CD4-positive, alpha-beta T cell (primary cell): ENCODE results near the gene CD46. TPM values are rescaled to one million over a fixed set of nuclear protein-coding genes. Genes with fewer than 3 reads are reported as not detected.

Experiments used
- ATAC-seq: fragments of 200-7000 bp; cut with Tn5 transposase; one replicate; pipeline ENCODE4 v1.10.0; 2022; ENCODE audit warnings: mild to moderate bottlenecking; ENCODE audit not compliant: poor library complexity
- CTCF ChIA-PET: fragments of 350-600 bp; sonication (Branson Sonifier 250); formaldehyde crosslinking; loops from one replicate; lab custom pipeline; 2021; ENCODE audit warnings: antibody characterized with exemption, inconsistent platforms; lab: Charles Lee
- POLR2A ChIA-PET: fragments of 350-600 bp; sonication (Branson Sonifier 250); formaldehyde crosslinking; loops from one replicate; lab custom pipeline; 2021; ENCODE audit warnings: antibody characterized with exemption, inconsistent platforms; lab: Charles Lee
- DNase-seq, 14 experiments: peaks; one replicate each; pipeline ENCODE4 v3.0.0-alpha.2; 2013 to 2020; ENCODE audit warnings: mixed read lengths in 2 of 14
- H3K27ac ChIP-seq, 2 donors: one replicate each; pipeline versions ENCODE4 v1.5.1 to v1.7.0; 2013; ENCODE audit warnings: low read length in 2 of 2, low read depth in 1 of 2, mild to moderate bottlenecking in 1 of 2
- H3K27me3 ChIP-seq, 2 experiments: 1 replicate in 1 of 2; 2 replicates in 1 of 2; pipeline versions ENCODE4 v1.6.1 to v1.7.0; 2013; ENCODE audit warnings: low read length in 2 of 2, control low read depth in 1 of 2, mild to moderate bottlenecking in 1 of 2, moderate library complexity in 1 of 2; ENCODE audit not compliant: insufficient read depth in 2 of 2, control insufficient read depth in 1 of 2
- H3K36me3 ChIP-seq: one replicate; pipeline ENCODE4 v1.6.1; 2013; ENCODE audit warnings: low read length, control low read depth; ENCODE audit not compliant: insufficient read depth
- H3K4me1 ChIP-seq: one replicate; pipeline ENCODE4 v1.6.1; 2013; ENCODE audit warnings: low read length, control low read depth; ENCODE audit not compliant: insufficient read depth
- H3K4me3 ChIP-seq: one replicate; pipeline ENCODE4 v1.5.1; 2013; ENCODE audit warnings: mild to moderate bottlenecking, low read length, moderate library complexity
- H3K9me3 ChIP-seq, 2 experiments: 1 replicate in 1 of 2; 2 replicates in 1 of 2; pipeline versions ENCODE4 v1.6.1 to v1.7.0; 2013; ENCODE audit warnings: low read length in 2 of 2, mild to moderate bottlenecking in 2 of 2, control low read depth in 1 of 2, moderate library complexity in 1 of 2; ENCODE audit not compliant: control insufficient read depth in 1 of 2, insufficient read depth in 1 of 2
- H3K27ac Mint-ChIP-seq: one replicate; pipeline ENCODE4 v1.8.0; 2020; ENCODE audit warnings: mixed read lengths
- H3K27me3 Mint-ChIP-seq: one replicate; pipeline ENCODE4 v1.8.0; 2021; ENCODE audit warnings: mixed read lengths
- H3K36me3 Mint-ChIP-seq: one replicate; pipeline ENCODE4 v1.8.0; 2021; ENCODE audit warnings: low read depth, mixed read lengths
- H3K4me1 Mint-ChIP-seq: one replicate; pipeline ENCODE4 v1.8.0; 2021; ENCODE audit warnings: low read depth, mixed read lengths
- H3K4me3 Mint-ChIP-seq: one replicate; pipeline ENCODE4 v1.8.0; 2020; ENCODE audit warnings: mild to moderate bottlenecking, mixed read lengths
- H3K9me3 Mint-ChIP-seq: one replicate; pipeline ENCODE4 v1.8.0; 2020; ENCODE audit warnings: mixed read lengths
- intact Hi-C, 2 experiments: fragments of 100-400 bp; cut with DNase I in 1 of 2; cut with micrococcal nuclease in 1 of 2; formaldehyde crosslinking; loops; one replicate each; pipeline versions ENCODE4 v1.15.1 to v1.9.0; 2023 to 2025; cut with DNase I, micrococcal nuclease
- total RNA-seq, 174 experiments: library from RNA in 2 of 174; stranded (reverse) in 2 of 174; gene quantifications; one replicate each; pipeline ENCODE4 v1.2.3 and lab custom pipeline; 2021 to 2026
- TF ChIP-seq, protein P1 (sequence below): fragments of 200-600 bp; IDR thresholded peaks from one replicate; pipeline ENCODE4 v1.8.0; 2022; ENCODE audit warnings: antibody characterized with exemption, mild to moderate bottlenecking

The CD46 gene
- total RNA-seq, 2 experiments from 2014 or later = 111 to 115 TPM

DNA sequence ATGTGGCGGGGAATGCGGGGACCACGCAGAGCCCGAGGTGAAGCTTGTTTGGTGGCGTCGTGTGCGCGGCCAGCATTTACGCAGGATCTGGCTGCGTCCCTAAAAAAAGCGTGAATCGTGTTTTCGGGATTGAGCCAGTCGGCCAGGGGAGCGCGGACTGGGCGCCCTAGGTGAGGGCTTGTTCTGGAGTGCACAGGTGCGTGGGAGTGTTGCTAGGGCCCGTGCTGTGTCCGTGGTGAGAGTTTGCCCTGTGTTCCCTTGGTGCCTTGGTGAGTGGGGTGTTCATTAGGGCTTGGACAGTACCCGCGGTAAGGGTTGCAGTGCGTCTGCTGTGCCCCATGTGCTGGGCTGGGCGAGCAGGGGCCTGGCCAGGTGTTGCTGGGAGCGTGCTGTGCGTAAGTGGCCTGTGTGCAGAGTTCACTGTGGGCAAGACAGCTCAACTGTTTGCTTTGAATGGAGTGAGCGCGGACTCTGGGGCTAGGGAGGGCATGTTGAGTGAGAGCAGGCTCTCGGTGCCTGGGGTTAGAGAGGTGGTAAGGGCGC, 673 bp downstream of the CD46 start:
- Histone ChIP-seq H3K36me3 (peaks cover 7% of the 10 kb centered on the region), H3K27me3 (no peaks in the 10 kb centered on the region), H3K27ac (peak overlapping the region; percentile 66 to 78), H3K4me1 (peaks cover 35% of the 10 kb centered on the region), H3K9me3 (no peaks in the 10 kb centered on the region), H3K4me3 (peak overlapping the region; percentile 97)
- DNase-seq (peak in 2 of 14 experiments; percentile 12 to 21), ATAC-seq (peak; percentile 7)
- peaks cover 40% of the 10 kb centered on the region for H3K36me3 Mint-ChIP-seq
- peak overlapping the region; percentile 95 for H3K4me3 Mint-ChIP-seq
- H3K4me1 Mint-ChIP-seq = peaks cover 83% of the 10 kb centered on the region
- intact Hi-C loops = loop anchor here (5.0 to 10.0 kb wide), 4 partner anchors 45 to 698 kb away; partner anchors contain the start of genes CD55 (in 1 of the 2), PFKFB2 (in 1 of the 2) and YOD1 (in 1 of the 2)
- CTCF ChIA-PET = interaction anchor here (0.7 to 1.5 kb wide), 3 partner anchors 46 to 133 kb away, joined by 3 read pairs; no protein-coding TSS in a partner anchor
- no peaks in the 10 kb centered on the region for H3K27me3 Mint-ChIP-seq
- H3K9me3 Mint-ChIP-seq = no peaks in the 10 kb centered on the region
- POLR2A ChIA-PET = interaction anchor here (1.0 to 2.5 kb wide), 4 partner anchors 71 to 211 kb away, joined by 3 to 11 read pairs (median 6); no protein-coding TSS in a partner anchor
- peak overlapping the region; percentile 89 for H3K27ac Mint-ChIP-seq
- TF ChIP-seq, protein P1, sequence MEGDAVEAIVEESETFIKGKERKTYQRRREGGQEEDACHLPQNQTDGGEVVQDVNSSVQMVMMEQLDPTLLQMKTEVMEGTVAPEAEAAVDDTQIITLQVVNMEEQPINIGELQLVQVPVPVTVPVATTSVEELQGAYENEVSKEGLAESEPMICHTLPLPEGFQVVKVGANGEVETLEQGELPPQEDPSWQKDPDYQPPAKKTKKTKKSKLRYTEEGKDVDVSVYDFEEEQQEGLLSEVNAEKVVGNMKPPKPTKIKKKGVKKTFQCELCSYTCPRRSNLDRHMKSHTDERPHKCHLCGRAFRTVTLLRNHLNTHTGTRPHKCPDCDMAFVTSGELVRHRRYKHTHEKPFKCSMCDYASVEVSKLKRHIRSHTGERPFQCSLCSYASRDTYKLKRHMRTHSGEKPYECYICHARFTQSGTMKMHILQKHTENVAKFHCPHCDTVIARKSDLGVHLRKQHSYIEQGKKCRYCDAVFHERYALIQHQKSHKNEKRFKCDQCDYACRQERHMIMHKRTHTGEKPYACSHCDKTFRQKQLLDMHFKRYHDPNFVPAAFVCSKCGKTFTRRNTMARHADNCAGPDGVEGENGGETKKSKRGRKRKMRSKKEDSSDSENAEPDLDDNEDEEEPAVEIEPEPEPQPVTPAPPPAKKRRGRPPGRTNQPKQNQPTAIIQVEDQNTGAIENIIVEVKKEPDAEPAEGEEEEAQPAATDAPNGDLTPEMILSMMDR = no peak

DNA sequence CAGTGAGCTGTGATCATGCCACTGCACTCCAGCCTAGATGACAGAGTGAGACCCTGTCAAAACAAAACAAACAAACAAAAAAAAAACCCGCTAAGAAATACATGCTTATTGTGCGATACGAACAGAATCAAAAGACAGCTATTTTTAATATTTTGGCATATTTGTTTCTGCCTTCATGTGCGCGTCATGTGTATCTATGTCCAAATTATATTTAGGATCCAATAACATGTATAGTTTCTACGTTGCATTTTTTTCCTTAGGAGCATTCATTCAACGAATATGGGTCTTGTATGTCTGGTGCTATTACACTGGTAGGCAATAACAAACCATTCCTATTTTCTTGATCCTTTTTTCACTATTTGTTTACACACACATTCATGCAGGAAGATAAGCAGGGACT, 1.8 kb downstream of the CD46 start:
- Histone ChIP-seq H3K9me3 (no peaks in the 10 kb centered on the region), H3K36me3 (peaks cover 17% of the 10 kb centered on the region), H3K4me1 (peaks cover 35% of the 10 kb centered on the region), H3K27ac (no peak overlapping the region), H3K27me3 (no peaks in the 10 kb centered on the region), H3K4me3 (peak overlapping the region; percentile 97)
- ATAC-seq (no peak), DNase-seq (no peak)
- Mint-ChIP-seq H3K4me1 (peaks cover 81% of the 10 kb centered on the region), H3K27me3 (no peaks in the 10 kb centered on the region), H3K36me3 (peaks cover 51% of the 10 kb centered on the region), H3K4me3 (peak overlapping the region; percentile 95), H3K27ac (peak overlapping the region; percentile 35), H3K9me3 (no peaks in the 10 kb centered on the region)
- POLR2A ChIA-PET = interaction anchor here (2.5 kb wide), 1 partner anchor 70 kb away, joined by 11 read pairs; no protein-coding TSS in a partner anchor
- intact Hi-C loops = loop anchor here (5.0 to 10.0 kb wide), 4 partner anchors 44 to 699 kb away; partner anchors contain the start of genes CD55 (in 1 of the 2), PFKFB2 (in 1 of the 2) and YOD1 (in 1 of the 2)
- CTCF ChIA-PET = interaction anchor here (1.2 kb wide), 1 partner anchor 44 kb away, joined by 4 read pairs; no protein-coding TSS in a partner anchor
- TF ChIP-seq, protein P1 = no peak

DNA sequence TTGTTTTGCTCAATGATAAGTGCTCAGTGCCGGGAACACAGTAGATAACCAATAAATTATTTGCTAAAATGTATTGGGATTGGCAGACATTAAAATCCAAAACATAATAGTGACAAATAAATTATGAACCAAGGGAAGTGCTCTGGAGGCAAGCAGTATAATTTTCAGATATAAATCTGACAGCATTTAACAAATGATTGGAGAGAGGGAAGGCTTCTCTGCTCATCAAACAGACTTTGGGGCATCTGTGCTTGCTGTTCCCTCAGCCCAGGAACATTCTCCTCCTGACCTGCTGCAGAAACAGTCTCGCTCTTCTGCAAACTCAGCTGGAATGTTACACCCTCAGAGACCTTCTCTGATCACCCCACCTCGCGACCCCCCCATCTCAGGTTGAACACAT, 2.2 kb downstream of the CD46 start:
- Mint-ChIP-seq H3K4me1 (peaks cover 77% of the 10 kb centered on the region), H3K27ac (peak overlapping the region; percentile 35), H3K36me3 (peaks cover 55% of the 10 kb centered on the region), H3K4me3 (peak overlapping the region; percentile 95), H3K27me3 (no peaks in the 10 kb centered on the region), H3K9me3 (no peaks in the 10 kb centered on the region)
- no peak for DNase-seq
- Histone ChIP-seq H3K27ac (no peak overlapping the region), H3K36me3 (peaks cover 21% of the 10 kb centered on the region), H3K4me3 (no peak overlapping the region), H3K27me3 (no peaks in the 10 kb centered on the region), H3K9me3 (no peaks in the 10 kb centered on the region), H3K4me1 (peaks cover 31% of the 10 kb centered on the region)
- ATAC-seq = no peak
- CTCF ChIA-PET = interaction anchor here (0.7 to 1.2 kb wide), 2 partner anchors 43 to 70 kb away, joined by 3 to 4 read pairs; no protein-coding TSS in a partner anchor
- intact Hi-C loops = loop anchor here (5.0 to 10.0 kb wide), 4 partner anchors 43 to 699 kb away; partner anchors contain the start of genes CD55 (in 1 of the 2), PFKFB2 (in 1 of the 2) and YOD1 (in 1 of the 2)
- POLR2A ChIA-PET = no interaction called here
- TF ChIP-seq, protein P1 = no peak
